GM21576 (cell line): ENCODE measurements around the gene ME3.

Experiments
- ATAC-seq: cut with Tn5 transposase; IDR thresholded peaks from one replicate; pipeline ENCODE4 v1.9.1; 2021; ENCODE audit warnings: mild to moderate bottlenecking, moderate library complexity; ENCODE audit not compliant: unreplicated experiment

The ME3 gene

GRCh38 chr11:86398106-86398505 is 274.3 kb downstream of the ME3 start:
- no peak for ATAC-seq

DNA sequence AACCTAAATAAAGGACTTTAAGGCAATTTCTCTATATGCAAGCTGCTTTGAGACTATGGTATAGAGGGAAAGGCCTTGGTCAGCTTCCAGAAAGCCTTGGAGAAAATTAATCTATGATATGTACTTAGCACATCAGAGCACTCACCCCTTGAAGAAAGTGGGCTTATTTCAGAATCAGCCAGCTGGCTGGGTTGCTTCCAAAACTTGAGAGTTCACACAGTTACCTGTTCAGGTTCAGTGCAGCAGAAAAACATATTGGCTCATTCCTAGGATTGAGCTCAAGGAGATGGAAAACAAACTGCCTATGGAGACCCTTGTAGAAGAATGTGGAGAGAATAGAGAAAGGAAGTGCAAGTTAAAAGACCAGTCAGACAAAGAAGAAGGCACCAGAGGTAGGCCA is 275.1 kb downstream of the ME3 start:
- no peak for ATAC-seq

GRCh38 chr11:86396396-86396795 is 276.0 kb downstream of the ME3 start:
- no peak for ATAC-seq

GRCh38 chr11:86395061-86395551 is 277.3 kb downstream of the ME3 start:
- ATAC-seq: no peak
